HepG2 (cell line): Measurements from ENCODE around the gene TNFAIP8L1. TPM values are rescaled to one million over a fixed set of nuclear protein-coding genes. Genes with fewer than 3 reads are reported as not detected.
A peak's percentile ranks its signal among the peaks of the same experiment; 100 is the strongest.

Experiments
- AGO2 ChIP-seq: fragments of 200-400 bp; formaldehyde crosslinking; optimal IDR thresholded peaks from 2 replicates; pipeline ENCODE3; 2017; ENCODE audit warnings: mild to moderate bottlenecking, low read depth, low read length, moderate library complexity
- HCFC1 ChIP-seq: fragments of 150-350 bp; IDR thresholded peaks from 2 replicates; pipeline ENCODE4 v1.6.1; 2014; ENCODE audit warnings: low read depth, low read length
- HINFP ChIP-seq: sonication (generic); formaldehyde crosslinking; IDR thresholded peaks from 2 replicates; pipeline ENCODE4 v1.4.0; 2020; ENCODE audit warnings: low read depth, mild to moderate bottlenecking, missing genetic modification reagents
- RCOR2 ChIP-seq: IDR thresholded peaks from 2 replicates; pipeline ENCODE4 v1.6.1; 2016; ENCODE audit warnings: missing biosample characterization, missing genetic modification reagents
- SALL1 ChIP-seq: sonication (generic); formaldehyde crosslinking; IDR thresholded peaks from 2 replicates; pipeline ENCODE4 v1.8.0; 2022; ENCODE audit warnings: mild to moderate bottlenecking, missing genetic modification reagents
- TFE3 ChIP-seq: IDR thresholded peaks from 2 replicates; pipeline ENCODE4 v1.6.1; 2016
- ZBTB3 ChIP-seq: sonication (generic); formaldehyde crosslinking; IDR thresholded peaks from 2 replicates; pipeline ENCODE4 v1.4.0; 2020; ENCODE audit warnings: low read depth, mild to moderate bottlenecking, moderate library complexity, missing genetic modification reagents, borderline replicate concordance
- ZBTB46 ChIP-seq: sonication (generic); formaldehyde crosslinking; IDR thresholded peaks from 2 replicates; pipeline ENCODE4 v1.4.0; 2020; ENCODE audit warnings: mild to moderate bottlenecking, missing genetic modification reagents, borderline replicate concordance
- ZFP90 ChIP-seq: sonication (generic); formaldehyde crosslinking; IDR thresholded peaks from 2 replicates; pipeline ENCODE4 v1.8.0; 2022; ENCODE audit warnings: missing genetic modification reagents, mild to moderate bottlenecking, inconsistent platforms, borderline replicate concordance
- ZNF570 ChIP-seq: sonication (generic); formaldehyde crosslinking; IDR thresholded peaks from 2 replicates; pipeline ENCODE4 v1.4.0; 2020; ENCODE audit warnings: mild to moderate bottlenecking, missing genetic modification reagents, borderline replicate concordance
- ZNF713 ChIP-seq: sonication (generic); formaldehyde crosslinking; IDR thresholded peaks from 2 replicates; pipeline ENCODE4 v1.4.0; 2020; ENCODE audit warnings: mild to moderate bottlenecking, missing genetic modification reagents
- ZNF883 ChIP-seq: sonication (generic); formaldehyde crosslinking; IDR thresholded peaks from 2 replicates; pipeline ENCODE4 v1.5.1; 2020; ENCODE audit warnings: mild to moderate bottlenecking, missing genetic modification reagents; ENCODE audit errors: not compliant biosample characterization
- polyA plus RNA-seq, 8 experiments: library from polyadenylated mRNA; depleted of rRNA in 3 of 8; stranded (reverse) in 7 of 8; unstranded in 1 of 8; fragments of >200 nt; fragmentation: Illumina TruSeq in 4 of 8; extraction: Trizol in 4 of 8; gene quantifications; 2 replicates each; pipeline versions ENCODE4 v1.2.1 to v1.2.3, GENCODE V29; 2011 to 2016; ENCODE audit warnings: low read depth in 4 of 8, missing spikeins in 1 of 8, mixed read lengths in 1 of 8; ENCODE audit not compliant: insufficient read depth in 1 of 8
- total RNA-seq, 5 experiments: library from RNA; depleted of rRNA; stranded (reverse); fragments of >200 nt; fragmentation: Illumina TruSeq; extraction: Trizol; gene quantifications; 2 replicates each; pipeline ENCODE4 v1.2.3, GENCODE V29; 2016; ENCODE audit warnings: low read depth in 1 of 5
- TF ChIP-seq, protein P1 (sequence below): IDR thresholded peaks from 2 replicates; pipeline ENCODE4 v1.6.1; 2018; ENCODE audit warnings: missing genetic modification reagents, mild to moderate bottlenecking, missing compliant biosample characterization
- TF ChIP-seq, protein P2 (sequence below), 2 experiments: sonication (generic) in 1 of 2; formaldehyde crosslinking in 1 of 2; IDR thresholded peaks; 2 replicates each; pipeline versions ENCODE4 v1.4.0 to v1.6.1; 2018 to 2020; ENCODE audit warnings: missing genetic modification reagents in 2 of 2, borderline replicate concordance in 1 of 2, low read depth in 1 of 2, mild to moderate bottlenecking in 1 of 2, missing biosample characterization in 1 of 2
- TF ChIP-seq, protein P3 (sequence below): sonication (generic); formaldehyde crosslinking; IDR thresholded peaks from 2 replicates; pipeline ENCODE4 v1.8.0; 2022; ENCODE audit warnings: missing genetic modification reagents, mild to moderate bottlenecking, inconsistent platforms, borderline replicate concordance
- TF ChIP-seq, protein P4 (sequence below): sonication (generic); formaldehyde crosslinking; IDR thresholded peaks from 2 replicates; pipeline ENCODE4 v1.8.0; 2022; ENCODE audit warnings: missing genetic modification reagents, mild to moderate bottlenecking, borderline replicate concordance

The TNFAIP8L1 gene
- total and polyA plus RNA-seq, 2 of the 13 experiments (the other 11 are each of a cell fraction or from before 2014, with no cell fraction given): 13.4 to 21.4 TPM

- TF ChIP-seq, protein P1, sequence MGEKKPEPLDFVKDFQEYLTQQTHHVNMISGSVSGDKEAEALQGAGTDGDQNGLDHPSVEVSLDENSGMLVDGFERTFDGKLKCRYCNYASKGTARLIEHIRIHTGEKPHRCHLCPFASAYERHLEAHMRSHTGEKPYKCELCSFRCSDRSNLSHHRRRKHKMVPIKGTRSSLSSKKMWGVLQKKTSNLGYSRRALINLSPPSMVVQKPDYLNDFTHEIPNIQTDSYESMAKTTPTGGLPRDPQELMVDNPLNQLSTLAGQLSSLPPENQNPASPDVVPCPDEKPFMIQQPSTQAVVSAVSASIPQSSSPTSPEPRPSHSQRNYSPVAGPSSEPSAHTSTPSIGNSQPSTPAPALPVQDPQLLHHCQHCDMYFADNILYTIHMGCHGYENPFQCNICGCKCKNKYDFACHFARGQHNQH (CRISPR knock-in tag): 0 out of 2 replicates have a peak, but pooled peaks have one; percentile 45
- TF ChIP-seq AGO2: no peak
- TF ChIP-seq, protein P2, sequence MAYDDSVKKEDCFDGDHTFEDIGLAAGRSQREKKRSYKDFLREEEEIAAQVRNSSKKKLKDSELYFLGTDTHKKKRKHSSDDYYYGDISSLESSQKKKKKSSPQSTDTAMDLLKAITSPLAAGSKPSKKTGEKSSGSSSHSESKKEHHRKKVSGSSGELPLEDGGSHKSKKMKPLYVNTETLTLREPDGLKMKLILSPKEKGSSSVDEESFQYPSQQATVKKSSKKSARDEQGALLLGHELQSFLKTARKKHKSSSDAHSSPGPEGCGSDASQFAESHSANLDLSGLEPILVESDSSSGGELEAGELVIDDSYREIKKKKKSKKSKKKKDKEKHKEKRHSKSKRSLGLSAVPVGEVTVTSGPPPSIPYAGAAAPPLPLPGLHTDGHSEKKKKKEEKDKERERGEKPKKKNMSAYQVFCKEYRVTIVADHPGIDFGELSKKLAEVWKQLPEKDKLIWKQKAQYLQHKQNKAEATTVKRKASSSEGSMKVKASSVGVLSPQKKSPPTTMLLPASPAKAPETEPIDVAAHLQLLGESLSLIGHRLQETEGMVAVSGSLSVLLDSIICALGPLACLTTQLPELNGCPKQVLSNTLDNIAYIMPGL (CRISPR knock-in tag; IDR thresholded peaks at IDR 0.05; ENCODE audit: borderline replicate concordance in 1 of 2, low read depth in 1 of 2): peak; percentile 40 to 57; a peak in 2 of 4 replicates
- no peak for TF ChIP-seq ZBTB3
- TF ChIP-seq, protein P3, sequence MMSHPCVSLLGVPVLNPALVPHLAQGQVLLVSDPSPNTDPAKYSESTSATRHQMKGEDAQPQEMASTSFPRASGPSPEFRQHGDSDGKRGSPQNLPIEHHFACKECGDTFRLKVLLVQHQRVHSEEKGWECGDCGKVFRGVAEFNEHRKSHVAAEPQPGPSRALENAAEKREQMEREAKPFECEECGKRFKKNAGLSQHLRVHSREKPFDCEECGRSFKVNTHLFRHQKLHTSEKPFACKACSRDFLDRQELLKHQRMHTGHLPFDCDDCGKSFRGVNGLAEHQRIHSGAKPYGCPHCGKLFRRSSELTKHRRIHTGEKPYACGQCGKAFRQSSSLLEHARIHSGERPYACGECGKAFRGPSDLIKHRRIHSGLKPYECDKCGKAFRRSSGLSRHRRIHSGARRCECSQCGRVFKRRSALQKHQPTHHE (CRISPR knock-in tag): no peak
- 0 out of 2 replicates have a peak, but pooled peaks have one; percentile 35 for TF ChIP-seq ZFP90 (CRISPR knock-in tag)
- no peak for TF ChIP-seq TFE3 (CRISPR knock-in tag)
- peak; percentile 93; the same call in 1 of the 2 replicates for TF ChIP-seq RCOR2 (CRISPR knock-in tag)
- TF ChIP-seq ZBTB46 (CRISPR knock-in tag): no peak
- no peak for TF ChIP-seq HINFP (CRISPR knock-in tag)
- no peak for TF ChIP-seq ZNF883 (CRISPR knock-in tag)
- no peak for TF ChIP-seq ZNF713 (CRISPR knock-in tag)
- TF ChIP-seq, protein P4, sequence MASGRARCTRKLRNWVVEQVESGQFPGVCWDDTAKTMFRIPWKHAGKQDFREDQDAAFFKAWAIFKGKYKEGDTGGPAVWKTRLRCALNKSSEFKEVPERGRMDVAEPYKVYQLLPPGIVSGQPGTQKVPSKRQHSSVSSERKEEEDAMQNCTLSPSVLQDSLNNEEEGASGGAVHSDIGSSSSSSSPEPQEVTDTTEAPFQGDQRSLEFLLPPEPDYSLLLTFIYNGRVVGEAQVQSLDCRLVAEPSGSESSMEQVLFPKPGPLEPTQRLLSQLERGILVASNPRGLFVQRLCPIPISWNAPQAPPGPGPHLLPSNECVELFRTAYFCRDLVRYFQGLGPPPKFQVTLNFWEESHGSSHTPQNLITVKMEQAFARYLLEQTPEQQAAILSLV (CRISPR knock-in tag): peak; percentile 55; the same call in 1 of the 2 replicates
- no peak for TF ChIP-seq HCFC1
- no peak for TF ChIP-seq ZNF570 (CRISPR knock-in tag)
- peak; percentile 47; the same call in 1 of the 2 replicates for TF ChIP-seq SALL1
Measured at GRCh38 chr19:4624733-4625362, 14.5 kb upstream of the TNFAIP8L1 start (continued).
